ENCODE data around the gene APC.

GRCh38 chr5:112691339-112691680 lies 46.4 kb upstream of the APC start:
- no peak for TF ChIP-seq E2F4 (CRISPR knock-in tag; IDR thresholded peaks at IDR 0.05; ENCODE audit: borderline replicate concordance, low read depth)
- no peak for TF ChIP-seq E2F5 (CRISPR knock-in tag; IDR thresholded peaks at IDR 0.05)
- TF ChIP-seq SP1 (CRISPR knock-in tag; conservative IDR thresholded peaks at IDR 0.05): no peak
- no peak for TF ChIP-seq CTCF (IDR thresholded peaks at IDR 0.05)
- no peak for TF ChIP-seq PREB (CRISPR knock-in tag; IDR thresholded peaks at IDR 0.05; ENCODE audit: borderline replicate concordance)
- no peak for TF ChIP-seq AR (CRISPR knock-in tag; IDR thresholded peaks at IDR 0.05)
- TF ChIP-seq IRF2 (CRISPR knock-in tag; IDR thresholded peaks at IDR 0.05; ENCODE audit: borderline replicate concordance, low read depth): no peak
- TF ChIP-seq JUN (CRISPR knock-in tag; IDR thresholded peaks at IDR 0.05): no peak
- no peak for TF ChIP-seq MLX (CRISPR knock-in tag; IDR thresholded peaks at IDR 0.05)
- TF ChIP-seq MAX (CRISPR knock-in tag; IDR thresholded peaks at IDR 0.05): no peak
- TF ChIP-seq HMGXB4 (CRISPR knock-in tag; IDR thresholded peaks at IDR 0.05): no peak

All from WTC11 (cell line).